GM18499 (cell line): ENCODE measurements around the gene GRIK1.
A peak's percentile ranks its signal among the peaks of the same experiment; 100 is the strongest.

Experiments
- ATAC-seq: cut with Tn5 transposase; IDR thresholded peaks from one replicate; pipeline ENCODE4 v1.9.1; 2021; ENCODE audit warnings: moderate number of reproducible peaks; ENCODE audit not compliant: insufficient read depth, unreplicated experiment

The GRIK1 gene

GRCh38 chr21:29680273-29680672 is 259.5 kb downstream of the GRIK1 start:
- ATAC-seq, result no peak

- ATAC-seq, result no peak
These were observed 261.2 kb downstream of the GRIK1 start for GRCh38 chr21:29678626-29679025.

GRCh38 chr21:29677326-29677725 is 262.5 kb downstream of the GRIK1 start:
- ATAC-seq, result peak; percentile 48

- ATAC-seq, result no peak
These were observed 263.4 kb downstream of the GRIK1 start for GRCh38 chr21:29676395-29676794.

- no peak for ATAC-seq
These were observed 264.3 kb downstream of the GRIK1 start for GRCh38 chr21:29675451-29675850.

- no peak for ATAC-seq
These were observed 265.5 kb downstream of the GRIK1 start for GRCh38 chr21:29674343-29674742.

- ATAC-seq, result no peak
These were observed 266.6 kb downstream of the GRIK1 start for GRCh38 chr21:29673096-29673610.

GRCh38 chr21:29671728-29672127 is 268.1 kb downstream of the GRIK1 start:
- ATAC-seq, result no peak

GRCh38 chr21:29670228-29670627 is 269.6 kb downstream of the GRIK1 start:
- ATAC-seq, result no peak

GRCh38 chr21:29669416-29669815 is 270.4 kb downstream of the GRIK1 start:
- no peak for ATAC-seq

- no peak for ATAC-seq
These were observed 272.1 kb downstream of the GRIK1 start for GRCh38 chr21:29667651-29668050.

GRCh38 chr21:29664615-29665014 is 275.2 kb downstream of the GRIK1 start:
- no peak for ATAC-seq

GRCh38 chr21:29661672-29662442 is 277.9 kb downstream of the GRIK1 start:
- ATAC-seq, result no peak

- no peak for ATAC-seq
These were observed 279.6 kb downstream of the GRIK1 start for GRCh38 chr21:29660047-29660720.

GRCh38 chr21:29658934-29659203 is 280.9 kb downstream of the GRIK1 start:
- ATAC-seq, result no peak

GRCh38 chr21:29658177-29658933 is 281.4 kb downstream of the GRIK1 start:
- no peak for ATAC-seq

GRCh38 chr21:29657240-29657989 is 282.4 kb downstream of the GRIK1 start:
- no peak for ATAC-seq

- no peak for ATAC-seq
These were observed 283.1 kb downstream of the GRIK1 start for GRCh38 chr21:29656504-29657239.

- no peak for ATAC-seq
These were observed 284.2 kb downstream of the GRIK1 start for GRCh38 chr21:29655577-29655976.

- no peak for ATAC-seq
These were observed 284.9 kb downstream of the GRIK1 start for GRCh38 chr21:29654855-29655254.
